ENCODE measurements around the gene CLPSL1. TPM values are rescaled to one million over a fixed set of nuclear protein-coding genes. Genes with fewer than 3 reads are reported as not detected.
A peak's percentile ranks its signal among the peaks of the same experiment; 100 is the strongest.

The CLPSL1 gene
- total RNA-seq, 1 experiment from 2014 or later, result not detected

- Histone ChIP-seq H3K27ac (ENCODE audit: low read length) (no peak overlapping the region), H3F3A (ENCODE audit: low read length, unreplicated experiment) (no peaks in the 10 kb centered on the region), H3K9me2 (replicated peaks; ENCODE audit: low read length) (no peaks in the 10 kb centered on the region), H3K4me1 (ENCODE audit: insufficient read depth, low read length) (no peaks in the 10 kb centered on the region), H4K20me1 (ENCODE audit: low read length) (no peaks in the 10 kb centered on the region), H3K79me2 (ENCODE audit: low read length) (no peaks in the 10 kb centered on the region), H3K9ac (ENCODE audit: low read length) (no peak overlapping the region), H3K4me2 (ENCODE audit: low read length) (no peak overlapping the region), H3K36me3 (ENCODE audit: low read depth, low read length) (no peaks in the 10 kb centered on the region), H3K27me3 (ENCODE audit: low read length) (no peaks in the 10 kb centered on the region), H2AFZ (ENCODE audit: low read length) (no peak overlapping the region), H3K4me3 (ENCODE audit: low read length) (no peak overlapping the region), H3K9me3 (ENCODE audit: low read length) (no peaks in the 10 kb centered on the region)
- ATAC-seq (no peak), DNase-seq (no peak)
- ChIA-PET CTCF (interaction anchor here (0.5 kb wide), 1 partner anchor 230 kb away, joined by 10 read pairs; no protein-coding TSS in a partner anchor), POLR2A (ENCODE audit: unreplicated experiment) (interaction anchor here (0.6 kb wide), 1 partner anchor 12 kb away, joined by 4 read pairs; no protein-coding TSS in a partner anchor)
- intact Hi-C loops (cut with micrococcal nuclease), result loop anchor here (1.0 kb wide), 1 partner anchor 11 kb away; no protein-coding TSS in a partner anchor
- no peak for TF ChIP-seq CTCF (conservative IDR thresholded peaks at IDR 0.05; ENCODE audit: low read depth, low read length)
- no peak for TF ChIP-seq EZH2phosphoT487 (IDR thresholded peaks at IDR 0.05; ENCODE audit: borderline replicate concordance, low read length)
- no peak for TF ChIP-seq EZH2 (IDR thresholded peaks at IDR 0.05; ENCODE audit: low read length, unreplicated experiment)
- BruUV-seq (replicated peaks), result no TSS peak
Observed at GRCh38 chr6:35798706-35799105, 17.9 kb downstream of the CLPSL1 start.

GRCh38 chr6:35801148-35801547, 20.3 kb downstream of the CLPSL1 start:
- Histone ChIP-seq H4K20me1 (ENCODE audit: low read length) (no peaks in the 10 kb centered on the region), H2AFZ (ENCODE audit: low read length) (no peak overlapping the region), H3K27me3 (ENCODE audit: low read length) (no peaks in the 10 kb centered on the region), H3F3A (ENCODE audit: low read length, unreplicated experiment) (no peaks in the 10 kb centered on the region), H3K9me2 (replicated peaks; ENCODE audit: low read length) (no peaks in the 10 kb centered on the region), H3K4me1 (ENCODE audit: insufficient read depth, low read length) (no peaks in the 10 kb centered on the region), H3K4me2 (ENCODE audit: low read length) (no peak overlapping the region), H3K4me3 (ENCODE audit: low read length) (no peak overlapping the region), H3K27ac (ENCODE audit: low read length) (no peak overlapping the region), H3K9me3 (ENCODE audit: low read length) (no peaks in the 10 kb centered on the region), H3K36me3 (ENCODE audit: low read depth, low read length) (no peaks in the 10 kb centered on the region), H3K9ac (ENCODE audit: low read length) (no peak overlapping the region), H3K79me2 (ENCODE audit: low read length) (no peaks in the 10 kb centered on the region)
- POLR2A ChIA-PET (ENCODE audit: unreplicated experiment), result no interaction called here
- intact Hi-C loops (cut with micrococcal nuclease), result no loop called here
- CTCF ChIA-PET, result no interaction called here
- no peak for ATAC-seq
- no peak for TF ChIP-seq EZH2phosphoT487 (IDR thresholded peaks at IDR 0.05; ENCODE audit: borderline replicate concordance, low read length)
- DNase-seq, result no peak
- no TSS peak for BruUV-seq (replicated peaks)

GRCh38 chr6:35804996-35805736, 24.3 kb downstream of the CLPSL1 start, which contains the start of gene LHFPL5:
LHFPL5 (plus strand) TSS chr6:35805352; CDS start chr6:35805671, 319 bp downstream.
- DNase-seq, result peak; percentile 60
- ChIA-PET CTCF (no interaction called here), POLR2A (ENCODE audit: unreplicated experiment) (no interaction called here)
- Histone ChIP-seq H3K4me2 (ENCODE audit: low read length) (peak within 1 kb of the TSS; percentile 68), H3K9me2 (replicated peaks; ENCODE audit: low read length) (no peaks in the 10 kb centered on the region), H3K9ac (ENCODE audit: low read length) (no peak within 1 kb of the TSS), H3K36me3 (ENCODE audit: low read depth, low read length) (no peaks in the 10 kb centered on the region), H3F3A (ENCODE audit: low read length, unreplicated experiment) (no peaks in the 10 kb centered on the region), H3K27ac (ENCODE audit: low read length) (no peak within 1 kb of the TSS), H3K27me3 (ENCODE audit: low read length) (no peaks in the 10 kb centered on the region), H3K4me3 (ENCODE audit: low read length) (peak within 1 kb of the TSS; percentile 33; the same call in 1 of the 2 replicates), H4K20me1 (ENCODE audit: low read length) (no peaks in the 10 kb centered on the region), H3K9me3 (ENCODE audit: low read length) (no peaks in the 10 kb centered on the region), H3K79me2 (ENCODE audit: low read length) (no peaks in the 10 kb centered on the region), H3K4me1 (ENCODE audit: insufficient read depth, low read length) (peaks cover 7% of the 10 kb centered on the region; the same call in 1 of the 2 replicates), H2AFZ (ENCODE audit: low read length) (peak within 1 kb of the TSS; percentile 20; the same call in 1 of the 2 replicates)
- peak; percentile 88 for ATAC-seq
- intact Hi-C loops (cut with micrococcal nuclease), result no loop called here
- BruUV-seq (replicated peaks), result no TSS peak
- no peak for TF ChIP-seq EZH2 (IDR thresholded peaks at IDR 0.05; ENCODE audit: low read length, unreplicated experiment)
- no peak for TF ChIP-seq EZH2phosphoT487 (IDR thresholded peaks at IDR 0.05; ENCODE audit: borderline replicate concordance, low read length)
- TF ChIP-seq CTCF (conservative IDR thresholded peaks at IDR 0.05; ENCODE audit: low read depth, low read length), result no peak

All from PC-3 (cell line).